Measurements from ENCODE around the gene CD93.

DNA sequence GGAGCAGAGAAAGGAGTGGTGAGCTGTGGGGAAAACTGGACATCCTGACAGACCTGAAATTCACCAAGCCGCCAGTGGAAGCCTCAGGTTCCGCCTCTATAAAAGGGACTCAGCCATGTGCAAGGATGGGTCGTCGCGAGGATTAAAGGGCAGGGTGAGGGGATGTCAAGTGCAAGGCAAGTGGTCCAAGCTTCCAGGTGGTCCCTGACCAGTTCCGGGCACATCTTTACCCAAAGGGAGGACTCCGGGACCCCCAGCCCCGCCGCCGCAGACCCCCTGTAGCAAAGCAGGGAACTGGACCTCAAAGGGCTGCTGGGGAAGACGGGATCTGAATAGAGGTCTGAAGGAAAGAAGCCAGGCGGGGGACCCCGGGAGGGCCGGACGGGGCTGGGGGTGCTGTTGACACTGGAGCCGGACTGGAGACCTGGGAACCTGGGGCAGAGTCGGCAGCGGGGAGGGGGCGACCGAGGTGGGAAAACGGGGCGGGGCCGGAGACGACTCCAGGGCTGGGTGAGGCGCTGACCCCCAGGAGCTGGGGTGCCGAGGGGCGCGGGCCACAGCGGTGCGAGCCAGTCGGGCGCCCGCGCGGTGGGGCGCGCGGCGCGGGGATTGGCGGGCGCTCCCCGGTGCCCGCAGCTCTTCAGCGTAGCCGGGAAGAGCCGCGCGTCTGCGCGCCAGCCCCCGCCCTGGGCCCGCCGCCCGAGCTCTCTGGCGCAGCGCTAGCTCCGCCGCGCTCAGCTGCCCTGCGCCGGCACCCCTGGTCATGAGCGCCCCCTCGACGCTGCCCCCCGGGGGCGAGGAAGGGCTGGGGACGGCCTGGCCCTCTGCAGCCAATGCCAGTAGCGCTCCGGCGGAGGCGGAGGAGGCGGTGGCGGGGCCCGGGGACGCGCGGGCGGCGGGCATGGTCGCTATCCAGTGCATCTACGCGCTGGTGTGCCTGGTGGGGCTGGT, 51.1 kb downstream of the CD93 start, which contains the start of gene SSTR4:
- TF ChIP-seq, protein P1, sequence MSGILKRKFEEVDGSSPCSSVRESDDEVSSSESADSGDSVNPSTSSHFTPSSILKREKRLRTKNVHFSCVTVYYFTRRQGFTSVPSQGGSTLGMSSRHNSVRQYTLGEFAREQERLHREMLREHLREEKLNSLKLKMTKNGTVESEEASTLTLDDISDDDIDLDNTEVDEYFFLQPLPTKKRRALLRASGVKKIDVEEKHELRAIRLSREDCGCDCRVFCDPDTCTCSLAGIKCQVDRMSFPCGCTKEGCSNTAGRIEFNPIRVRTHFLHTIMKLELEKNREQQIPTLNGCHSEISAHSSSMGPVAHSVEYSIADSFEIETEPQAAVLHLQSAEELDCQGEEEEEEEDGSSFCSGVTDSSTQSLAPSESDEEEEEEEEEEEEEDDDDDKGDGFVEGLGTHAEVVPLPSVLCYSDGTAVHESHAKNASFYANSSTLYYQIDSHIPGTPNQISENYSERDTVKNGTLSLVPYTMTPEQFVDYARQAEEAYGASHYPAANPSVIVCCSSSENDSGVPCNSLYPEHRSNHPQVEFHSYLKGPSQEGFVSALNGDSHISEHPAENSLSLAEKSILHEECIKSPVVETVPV (CRISPR knock-in tag; IDR thresholded peaks at IDR 0.05): no peak
- TF ChIP-seq ZFP30 (CRISPR knock-in tag; IDR thresholded peaks at IDR 0.05) (no peak), ZFP3 (CRISPR knock-in tag; IDR thresholded peaks at IDR 0.05) (no peak), SNAI2 (CRISPR knock-in tag; IDR thresholded peaks at IDR 0.05) (no peak), RARB (CRISPR knock-in tag; IDR thresholded peaks at IDR 0.05) (no peak), TOX (CRISPR knock-in tag; IDR thresholded peaks at IDR 0.05; ENCODE audit: borderline replicate concordance) (no peak)
- TF ChIP-seq, protein P2, sequence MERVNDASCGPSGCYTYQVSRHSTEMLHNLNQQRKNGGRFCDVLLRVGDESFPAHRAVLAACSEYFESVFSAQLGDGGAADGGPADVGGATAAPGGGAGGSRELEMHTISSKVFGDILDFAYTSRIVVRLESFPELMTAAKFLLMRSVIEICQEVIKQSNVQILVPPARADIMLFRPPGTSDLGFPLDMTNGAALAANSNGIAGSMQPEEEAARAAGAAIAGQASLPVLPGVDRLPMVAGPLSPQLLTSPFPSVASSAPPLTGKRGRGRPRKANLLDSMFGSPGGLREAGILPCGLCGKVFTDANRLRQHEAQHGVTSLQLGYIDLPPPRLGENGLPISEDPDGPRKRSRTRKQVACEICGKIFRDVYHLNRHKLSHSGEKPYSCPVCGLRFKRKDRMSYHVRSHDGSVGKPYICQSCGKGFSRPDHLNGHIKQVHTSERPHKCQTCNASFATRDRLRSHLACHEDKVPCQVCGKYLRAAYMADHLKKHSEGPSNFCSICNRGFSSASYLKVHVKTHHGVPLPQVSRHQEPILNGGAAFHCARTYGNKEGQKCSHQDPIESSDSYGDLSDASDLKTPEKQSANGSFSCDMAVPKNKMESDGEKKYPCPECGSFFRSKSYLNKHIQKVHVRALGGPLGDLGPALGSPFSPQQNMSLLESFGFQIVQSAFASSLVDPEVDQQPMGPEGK (CRISPR knock-in tag; IDR thresholded peaks at IDR 0.05; ENCODE audit: borderline replicate concordance): no peak
- TF ChIP-seq, protein P3, sequence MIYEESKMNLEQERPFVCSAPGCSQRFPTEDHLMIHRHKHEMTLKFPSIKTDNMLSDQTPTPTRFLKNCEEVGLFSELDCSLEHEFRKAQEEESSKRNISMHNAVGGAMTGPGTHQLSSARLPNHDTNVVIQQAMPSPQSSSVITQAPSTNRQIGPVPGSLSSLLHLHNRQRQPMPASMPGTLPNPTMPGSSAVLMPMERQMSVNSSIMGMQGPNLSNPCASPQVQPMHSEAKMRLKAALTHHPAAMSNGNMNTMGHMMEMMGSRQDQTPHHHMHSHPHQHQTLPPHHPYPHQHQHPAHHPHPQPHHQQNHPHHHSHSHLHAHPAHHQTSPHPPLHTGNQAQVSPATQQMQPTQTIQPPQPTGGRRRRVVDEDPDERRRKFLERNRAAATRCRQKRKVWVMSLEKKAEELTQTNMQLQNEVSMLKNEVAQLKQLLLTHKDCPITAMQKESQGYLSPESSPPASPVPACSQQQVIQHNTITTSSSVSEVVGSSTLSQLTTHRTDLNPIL (CRISPR knock-in tag; IDR thresholded peaks at IDR 0.05; ENCODE audit: low read depth): no peak
